ENCODE measurements around the gene GYPE.
"Not testable (repeated sequence)": the region's sequence is repeated elsewhere in the genome, so short reads cannot be mapped to it uniquely, and the experiment has no call there.

The GYPE gene

GRCh38 chr4:143921181-143921580 is 15.8 kb upstream of the GYPE start:
- no peaks in the 10 kb centered on the region for H3K4me1 ChIP-seq (ENCODE audit: control insufficient read depth, insufficient read depth, low read length)
- no peak overlapping the region for H3K4me3 ChIP-seq (ENCODE audit: low read depth, low read length)
- no peaks in the 10 kb centered on the region for H3K36me3 ChIP-seq (ENCODE audit: control insufficient read depth in 2 of 2, insufficient read depth in 1 of 2, low read length in 2 of 2)
- CTCF ChIA-PET: interaction anchor here (1.1 kb wide), 1 partner anchor 13 kb away, joined by 3 read pairs; no protein-coding TSS in a partner anchor
- H3K9me3 ChIP-seq (ENCODE audit: control insufficient read depth, insufficient read depth, low read depth, low read length): no peaks in the 10 kb centered on the region
- no peak overlapping the region for H3K27ac ChIP-seq (ENCODE audit: extremely low read depth, low read depth, low read length)
- POLR2A ChIA-PET: no interaction called here
- no peak for TF ChIP-seq ZNF416 (tag by site-specific recombination; IDR thresholded peaks at IDR 0.05)
- TF ChIP-seq ZNF174 (tag by site-specific recombination; IDR thresholded peaks at IDR 0.05): no peak
- no peak for TF ChIP-seq ZNF175 (tag by site-specific recombination; IDR thresholded peaks at IDR 0.05)
- no peak for TF ChIP-seq ZBTB48 (tag by site-specific recombination; IDR thresholded peaks at IDR 0.05)
- no peak for TF ChIP-seq ZNF768 (tag by site-specific recombination; IDR thresholded peaks at IDR 0.05)
- TF ChIP-seq GFI1B (tag by site-specific recombination; IDR thresholded peaks at IDR 0.05): no peak
- no peak for TF ChIP-seq ZNF394 (tag by site-specific recombination; IDR thresholded peaks at IDR 0.05; ENCODE audit: borderline replicate concordance)
- no peak for TF ChIP-seq ZNF311 (tag by site-specific recombination; IDR thresholded peaks at IDR 0.05; ENCODE audit: borderline replicate concordance)
- TF ChIP-seq HOXC10 (CRISPR knock-in tag; IDR thresholded peaks at IDR 0.05): no peak
- no peak for TF ChIP-seq GLI4 (tag by site-specific recombination; IDR thresholded peaks at IDR 0.05)
- no peak for TF ChIP-seq ZNF785 (tag by site-specific recombination; IDR thresholded peaks at IDR 0.05)
- TF ChIP-seq ZNF202 (tag by site-specific recombination; IDR thresholded peaks at IDR 0.05; ENCODE audit: borderline replicate concordance): no peak
- no peak for TF ChIP-seq MEIS1 (CRISPR knock-in tag; IDR thresholded peaks at IDR 0.05; ENCODE audit: borderline replicate concordance)
- no peak for TF ChIP-seq ZNF26 (tag by site-specific recombination; IDR thresholded peaks at IDR 0.05)
- no peak for TF ChIP-seq ZNF549 (tag by site-specific recombination; IDR thresholded peaks at IDR 0.05)
- TF ChIP-seq YY2 (tag by site-specific recombination; IDR thresholded peaks at IDR 0.05): no peak
- no peak for TF ChIP-seq ZNF292 (tag by site-specific recombination; IDR thresholded peaks at IDR 0.05; ENCODE audit: borderline replicate concordance, low read depth)
- TF ChIP-seq ZSCAN18 (tag by site-specific recombination; IDR thresholded peaks at IDR 0.05): no peak
- no peak for TF ChIP-seq KLF9 (tag by site-specific recombination; IDR thresholded peaks at IDR 0.05; ENCODE audit: low read depth)

GRCh38 chr4:143916485-143916884 is 11.1 kb upstream of the GYPE start:
- H3K4me3 ChIP-seq (ENCODE audit: low read depth, low read length); H3K9me3 ChIP-seq (ENCODE audit: control insufficient read depth, insufficient read depth, low read depth, low read length); CTCF ChIA-PET; H3K27ac ChIP-seq (ENCODE audit: extremely low read depth, low read depth, low read length); POLR2A ChIA-PET; H3K4me1 ChIP-seq (ENCODE audit: control insufficient read depth, insufficient read depth, low read length); H3K36me3 ChIP-seq (ENCODE audit: control insufficient read depth in 2 of 2, insufficient read depth in 1 of 2, low read length in 2 of 2): not testable (repeated sequence)
- TF ChIP-seq ZNF280D (tag by site-specific recombination; IDR thresholded peaks at IDR 0.05) (0 out of 2 replicates have a peak, but pooled peaks have one; percentile 64), ZNF146 (tag by site-specific recombination; IDR thresholded peaks at IDR 0.05) (0 out of 2 replicates have a peak, but pooled peaks have one; percentile 6)

GRCh38 chr4:143912478-143912877 is 7.1 kb upstream of the GYPE start:
- POLR2A ChIA-PET; H3K9me3 ChIP-seq (ENCODE audit: control insufficient read depth, insufficient read depth, low read depth, low read length); CTCF ChIA-PET; H3K4me3 ChIP-seq (ENCODE audit: low read depth, low read length); H3K36me3 ChIP-seq (ENCODE audit: control insufficient read depth in 2 of 2, insufficient read depth in 1 of 2, low read length in 2 of 2); H3K27ac ChIP-seq (ENCODE audit: extremely low read depth, low read depth, low read length); H3K4me1 ChIP-seq (ENCODE audit: control insufficient read depth, insufficient read depth, low read length): not testable (repeated sequence)

- CTCF ChIA-PET; POLR2A ChIA-PET; H3K36me3 ChIP-seq (ENCODE audit: control insufficient read depth in 2 of 2, insufficient read depth in 1 of 2, low read length in 2 of 2); H3K9me3 ChIP-seq (ENCODE audit: control insufficient read depth, insufficient read depth, low read depth, low read length); H3K4me1 ChIP-seq (ENCODE audit: control insufficient read depth, insufficient read depth, low read length); H3K27ac ChIP-seq (ENCODE audit: extremely low read depth, low read depth, low read length); H3K4me3 ChIP-seq (ENCODE audit: low read depth, low read length): not testable (repeated sequence)
Observed at GRCh38 chr4:143911528-143912417, 6.4 kb upstream of the GYPE start.
